Neutrophil (primary cell): ENCODE measurements around the gene ABHD2.

Experiments
- H3K27ac ChIP-seq: fragments of 200-600 bp; sonication (generic); 2 replicates; pipeline ENCODE4 v1.5.1; 2016; ENCODE audit warnings: mild to moderate bottlenecking, moderate library complexity
- H3K27me3 ChIP-seq: fragments of 200-600 bp; sonication (generic); 2 replicates; pipeline ENCODE4 v1.6.0; 2016; ENCODE audit warnings: mild to moderate bottlenecking
- H3K36me3 ChIP-seq: fragments of 200-600 bp; sonication (generic); 2 replicates; pipeline ENCODE4 v1.5.1; 2017
- H3K4me1 ChIP-seq, 2 experiments: fragments of 200-600 bp in 1 of 2; sonication (generic) in 1 of 2; 1 replicate in 1 of 2; 2 replicates in 1 of 2; pipeline versions ENCODE4 v1.5.1 to v1.6.1; 2013 to 2016; ENCODE audit warnings: low read depth in 1 of 2, low read length in 1 of 2, mild to moderate bottlenecking in 1 of 2, moderate library complexity in 1 of 2; ENCODE audit not compliant: control insufficient read depth in 1 of 2, insufficient read depth in 1 of 2
- H3K4me3 ChIP-seq, 2 experiments: fragments of 200-600 bp in 1 of 2; sonication (generic) in 1 of 2; 1 replicate in 1 of 2; 2 replicates in 1 of 2; pipeline ENCODE4 v1.5.1; 2013 to 2016; ENCODE audit warnings: low read depth in 1 of 2, low read length in 1 of 2, mild to moderate bottlenecking in 1 of 2, moderate library complexity in 1 of 2
- H3K9me3 ChIP-seq: fragments of 200-600 bp; sonication (generic); 2 replicates; pipeline ENCODE4 v1.5.1; 2016
- CTCF ChIP-seq: fragments of 200-600 bp; sonication (generic); IDR thresholded peaks from 2 replicates; pipeline ENCODE4 v1.5.1; 2016; ENCODE audit warnings: antibody characterized with exemption

Gene ABHD2

DNA sequence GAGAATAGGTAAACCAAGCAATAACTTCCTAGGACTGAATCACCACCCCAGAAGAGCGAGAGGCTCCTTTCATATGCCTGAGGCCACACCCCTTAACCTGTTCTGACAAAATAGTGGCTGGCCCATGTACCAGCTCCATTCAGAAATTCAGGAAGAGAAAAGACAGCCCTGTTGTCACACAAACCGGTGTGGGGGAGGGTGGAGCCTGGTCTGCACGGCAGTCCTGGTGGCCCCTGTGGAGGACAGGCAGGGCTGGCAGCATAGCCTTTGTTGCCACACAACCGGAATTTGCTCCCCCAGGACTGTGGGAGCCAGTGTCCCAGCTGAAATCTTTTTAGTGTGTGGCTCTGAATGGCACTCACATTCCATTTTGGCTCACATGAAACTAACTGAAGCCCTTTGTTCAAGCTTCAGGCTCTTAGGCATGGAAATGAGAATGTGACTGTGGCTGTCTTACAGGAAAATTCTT lies 109.3 kb downstream of the ABHD2 start:
- Histone ChIP-seq H3K27ac (no peak overlapping the region), H3K9me3 (no peaks in the 10 kb centered on the region), H3K4me1 (no peaks in the 10 kb centered on the region), H3K4me3 (no peak overlapping the region), H3K36me3 (peaks cover 100% of the 10 kb centered on the region), H3K27me3 (no peaks in the 10 kb centered on the region)
- no peak for TF ChIP-seq CTCF

DNA sequence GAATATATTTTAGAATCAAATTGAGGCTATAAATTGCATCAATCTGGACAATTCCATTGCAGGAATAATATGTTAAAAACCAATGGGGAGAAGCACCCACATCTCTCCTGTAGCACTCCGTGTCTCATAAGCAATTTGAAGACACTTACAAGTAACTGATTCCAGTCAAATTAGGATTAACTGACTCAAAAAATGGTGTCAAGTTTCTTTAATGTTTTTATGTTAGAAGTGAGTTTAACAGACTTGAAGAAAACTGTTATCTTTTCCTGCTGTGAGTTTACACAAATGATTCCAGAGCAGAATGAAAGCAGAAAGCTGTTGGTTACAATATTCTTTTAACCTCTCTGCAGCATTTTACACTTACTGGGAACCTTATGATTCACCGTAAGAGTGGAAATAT lies 109.9 kb downstream of the ABHD2 start:
- H3K27ac ChIP-seq, result no peak overlapping the region
- no peaks in the 10 kb centered on the region for H3K9me3 ChIP-seq
- no peak overlapping the region for H3K4me3 ChIP-seq
- TF ChIP-seq CTCF, result no peak
- no peaks in the 10 kb centered on the region for H3K27me3 ChIP-seq
- H3K36me3 ChIP-seq, result peaks cover 97% of the 10 kb centered on the region
- no peaks in the 10 kb centered on the region for H3K4me1 ChIP-seq

GRCh38 chr15:89198934-89199333 lies 110.7 kb downstream of the ABHD2 start:
- Histone ChIP-seq H3K4me3 (no peak overlapping the region), H3K27ac (no peak overlapping the region), H3K9me3 (no peaks in the 10 kb centered on the region), H3K36me3 (peaks cover 90% of the 10 kb centered on the region), H3K4me1 (no peaks in the 10 kb centered on the region), H3K27me3 (no peaks in the 10 kb centered on the region)
- TF ChIP-seq CTCF, result no peak

GRCh38 chr15:89199746-89200145 lies 111.5 kb downstream of the ABHD2 start:
- H3K27me3 ChIP-seq, result no peaks in the 10 kb centered on the region
- H3K36me3 ChIP-seq, result peaks cover 82% of the 10 kb centered on the region
- no peak for TF ChIP-seq CTCF
- peak overlapping the region; percentile 9 for H3K27ac ChIP-seq
- no peaks in the 10 kb centered on the region for H3K4me1 ChIP-seq
- H3K4me3 ChIP-seq, result no peak overlapping the region
- no peaks in the 10 kb centered on the region for H3K9me3 ChIP-seq

DNA sequence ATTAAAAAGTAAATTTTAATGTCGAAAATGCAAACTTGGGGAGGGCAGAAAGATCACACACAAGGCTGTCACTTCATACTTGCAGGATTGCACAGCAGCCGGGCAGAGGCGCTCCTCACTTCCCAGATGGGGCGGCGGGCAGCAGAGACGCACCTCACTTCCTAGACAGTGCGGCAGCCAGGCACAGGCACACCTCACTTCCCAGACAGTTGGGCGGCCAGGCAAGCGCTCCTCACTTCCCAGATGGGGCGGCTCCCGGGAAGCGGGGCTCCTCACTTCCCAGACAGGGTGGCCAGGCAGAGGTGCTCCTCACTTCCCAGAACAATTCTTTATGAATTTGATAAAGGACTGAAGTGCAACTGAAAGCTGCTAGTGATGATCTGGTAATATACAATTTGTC lies 111.9 kb downstream of the ABHD2 start:
- Histone ChIP-seq H3K4me3 (no peak overlapping the region), H3K4me1 (no peaks in the 10 kb centered on the region), H3K27me3 (no peaks in the 10 kb centered on the region), H3K9me3 (no peaks in the 10 kb centered on the region), H3K36me3 (peaks cover 78% of the 10 kb centered on the region), H3K27ac (no peak overlapping the region)
- no peak for TF ChIP-seq CTCF

GRCh38 chr15:89201465-89202005 lies 113.3 kb downstream of the ABHD2 start:
- no peak for TF ChIP-seq CTCF
- Histone ChIP-seq H3K9me3 (no peaks in the 10 kb centered on the region), H3K27ac (no peak overlapping the region), H3K4me1 (no peaks in the 10 kb centered on the region), H3K27me3 (no peaks in the 10 kb centered on the region), H3K4me3 (no peak overlapping the region), H3K36me3 (peaks cover 64% of the 10 kb centered on the region)
